H1 (cell line): ENCODE measurements around the gene C15orf39. TPM values are rescaled to one million over a fixed set of nuclear protein-coding genes. Genes with fewer than 3 reads are reported as not detected.
A peak's percentile ranks its signal among the peaks of the same experiment; 100 is the strongest.

Experiments used
- CTCF ChIA-PET: fragments of 300-600 bp; sonication (Branson Sonifier 250); formaldehyde crosslinking; loops from one replicate; lab custom pipeline; 2021; ENCODE audit not compliant: partially characterized antibody; lab: Charles Lee
- POLR2A ChIA-PET: fragments of 300-600 bp; sonication (Branson Sonifier 250); formaldehyde crosslinking; loops from one replicate; lab custom pipeline; 2021; ENCODE audit warnings: inconsistent platforms; ENCODE audit not compliant: partially characterized antibody; lab: Charles Lee
- DNase-seq, 2 experiments: peaks; one replicate each; pipeline versions ENCODE4 v3.0.0 to v3.0.0-alpha.2; 2010 to 2022; ENCODE audit warnings: low spot score in 2 of 2, low read depth in 1 of 2, mixed read lengths in 1 of 2
- FAIRE-seq: peaks from 2 replicates; lab custom pipeline; 2011; peaks lifted over from hg19 to GRCh38; lab: Jason Lieb, UNC
- H2AFZ ChIP-seq: 2 replicates; pipeline ENCODE4 v1.8.1; 2012; ENCODE audit warnings: low read length, inconsistent platforms
- H2AK5ac ChIP-seq: 2 replicates; pipeline ENCODE4 v1.6.1; 2013; ENCODE audit warnings: low read depth, low read length
- H2BK120ac ChIP-seq: replicated peaks from 2 replicates; pipeline ENCODE3; 2013; ENCODE audit warnings: low read depth, low read length, inconsistent platforms
- H2BK12ac ChIP-seq: 2 replicates; pipeline ENCODE4 v1.6.1; 2013; ENCODE audit warnings: low read depth, low read length
- H2BK15ac ChIP-seq: 2 replicates; pipeline ENCODE4 v1.6.1; 2013; ENCODE audit warnings: low read length
- H2BK20ac ChIP-seq: 2 replicates; pipeline ENCODE4 v1.6.1; 2013; ENCODE audit warnings: low read length
- H2BK5ac ChIP-seq: 2 replicates; pipeline ENCODE4 v1.6.1; 2013; ENCODE audit warnings: low read depth, low read length
- H3K14ac ChIP-seq: 2 replicates; pipeline ENCODE4 v1.6.1; 2013; ENCODE audit warnings: inconsistent platforms; ENCODE audit not compliant: insufficient read length
- H3K18ac ChIP-seq: 2 replicates; pipeline ENCODE4 v1.6.1; 2013; ENCODE audit warnings: low read length; ENCODE audit errors: extremely low read depth
- H3K23ac ChIP-seq: 2 replicates; pipeline ENCODE4 v1.6.1; 2013; ENCODE audit warnings: inconsistent platforms; ENCODE audit not compliant: insufficient read length
- H3K23me2 ChIP-seq: 2 replicates; pipeline ENCODE4 v1.6.1; 2013; ENCODE audit warnings: low read depth, low read length
- H3K27ac ChIP-seq: 2 replicates; pipeline ENCODE4 v1.6.1; 2011; ENCODE audit warnings: low read depth, low read length, inconsistent platforms
- H3K27me3 ChIP-seq, 4 experiments: replicated peaks in 1 of 4; 1 replicate in 1 of 4; 2 replicates in 3 of 4; pipeline versions ENCODE4 v1.6.1 to v1.8.1; 2011 to 2013; ENCODE audit warnings: low read length in 3 of 4, mild to moderate bottlenecking in 3 of 4, inconsistent platforms in 2 of 4, mixed read lengths in 2 of 4, moderate library complexity in 1 of 4; ENCODE audit not compliant: control insufficient read depth in 3 of 4, insufficient read depth in 3 of 4; ENCODE audit errors: extremely low read depth in 1 of 4
- H3K36me3 ChIP-seq, 4 experiments: 2 replicates each; pipeline versions ENCODE4 v1.6.1 to v1.8.1; 2011 to 2013; ENCODE audit warnings: mild to moderate bottlenecking in 4 of 4, low read length in 3 of 4, moderate library complexity in 2 of 4, control low read depth in 1 of 4, inconsistent platforms in 1 of 4; ENCODE audit not compliant: insufficient read depth in 4 of 4, control insufficient read depth in 2 of 4
- H3K4ac ChIP-seq: replicated peaks from 2 replicates; pipeline ENCODE3; 2013; ENCODE audit warnings: low read length, low read depth, mixed read lengths, inconsistent platforms; ENCODE audit not compliant: insufficient read length
- H3K4me1 ChIP-seq, 4 experiments: replicated peaks in 1 of 4; 1 replicate in 1 of 4; 2 replicates in 3 of 4; pipeline versions ENCODE4 v1.6.1 to v1.8.1; 2011 to 2013; ENCODE audit warnings: low read length in 3 of 4, inconsistent platforms in 2 of 4, mixed read lengths in 1 of 4; ENCODE audit not compliant: insufficient read depth in 4 of 4, control insufficient read depth in 3 of 4
- H3K4me2 ChIP-seq, 2 experiments: 2 replicates each; pipeline versions ENCODE4 v1.6.1 to v1.8.1; 2011 to 2013; ENCODE audit warnings: low read depth in 2 of 2, low read length in 2 of 2, control low read depth in 1 of 2, inconsistent platforms in 1 of 2, mild to moderate bottlenecking in 1 of 2; ENCODE audit not compliant: insufficient read depth in 1 of 2
- H3K4me3 ChIP-seq, 4 experiments: fragments of 200-600, 300-600 bp in 1 of 4; sonication (generic), shearing (Covaris generic), sonication (Bioruptor Twin) in 1 of 4; 2 replicates each; pipeline versions ENCODE4 v1.5.1 to v1.8.1; 2011 to 2016; ENCODE audit warnings: low read length in 4 of 4, low read depth in 3 of 4, control low read depth in 2 of 4, inconsistent platforms in 2 of 4, mild to moderate bottlenecking in 2 of 4, mixed read lengths in 1 of 4, moderate library complexity in 1 of 4; ENCODE audit not compliant: insufficient read depth in 2 of 4; ENCODE audit errors: extremely low read depth in 1 of 4
- H3K56ac ChIP-seq: replicated peaks from 2 replicates; pipeline ENCODE3; 2013; ENCODE audit warnings: low read depth, mild to moderate bottlenecking, mixed read lengths, low read length, inconsistent platforms; ENCODE audit not compliant: insufficient read length
- H3K79me1 ChIP-seq: 2 replicates; pipeline ENCODE4 v1.6.1; 2013; ENCODE audit warnings: low read depth, low read length, control low read depth
- H3K79me2 ChIP-seq, 2 experiments: 2 replicates each; pipeline versions ENCODE4 v1.6.1 to v1.8.1; 2012 to 2013; ENCODE audit warnings: low read length in 2 of 2, mild to moderate bottlenecking in 2 of 2, inconsistent platforms in 1 of 2; ENCODE audit not compliant: insufficient read depth in 2 of 2, control insufficient read depth in 1 of 2
- H3K9ac ChIP-seq, 4 experiments: replicated peaks in 1 of 4; 1 replicate in 1 of 4; 2 replicates in 3 of 4; pipeline versions ENCODE4 v1.6.1 to v1.8.1; 2011 to 2013; ENCODE audit warnings: low read depth in 3 of 4, low read length in 3 of 4, control low read depth in 2 of 4, mild to moderate bottlenecking in 2 of 4, moderate library complexity in 2 of 4, inconsistent platforms in 1 of 4; ENCODE audit errors: extremely low read depth in 1 of 4
- H3K9me3 ChIP-seq, 2 experiments: 2 replicates each; pipeline versions ENCODE4 v1.6.1 to v1.8.1; 2012 to 2013; ENCODE audit warnings: mild to moderate bottlenecking in 2 of 2, moderate library complexity in 2 of 2, control low read depth in 1 of 2, inconsistent platforms in 1 of 2, low read depth in 1 of 2, low read length in 1 of 2, mixed read lengths in 1 of 2; ENCODE audit not compliant: insufficient read depth in 2 of 2
- H4K20me1 ChIP-seq, 2 experiments: replicated peaks in 1 of 2; 2 replicates each; pipeline versions ENCODE3 to v1.8.1; 2011 to 2013; ENCODE audit warnings: inconsistent platforms in 2 of 2, low read length in 2 of 2, mild to moderate bottlenecking in 1 of 2; ENCODE audit not compliant: insufficient read depth in 2 of 2, control insufficient read depth in 1 of 2
- H4K5ac ChIP-seq: 2 replicates; pipeline ENCODE4 v1.6.1; 2013; ENCODE audit warnings: low read length, low read depth, mixed read lengths, inconsistent platforms; ENCODE audit not compliant: insufficient read length
- H4K8ac ChIP-seq: 2 replicates; pipeline ENCODE4 v1.8.0; 2013; ENCODE audit warnings: mild to moderate bottlenecking, moderate library complexity, low read length, inconsistent platforms; ENCODE audit not compliant: insufficient read depth; ENCODE audit errors: extremely low read depth
- H4K91ac ChIP-seq: replicated peaks from 2 replicates; pipeline ENCODE3; 2013; ENCODE audit warnings: low read length, mixed read lengths, inconsistent platforms; ENCODE audit not compliant: insufficient read length
- GABPA ChIP-seq: IDR thresholded peaks from 2 replicates; pipeline ENCODE4 v1.6.1; 2011; ENCODE audit warnings: mild to moderate bottlenecking, low read length, moderate library complexity, borderline replicate concordance; ENCODE audit not compliant: insufficient read depth
- HDAC2 ChIP-seq, 2 experiments: fragments of 300-600 bp in 1 of 2; sonication (generic) in 1 of 2; IDR thresholded peaks; 2 replicates each; pipeline ENCODE4 v1.6.1; 2011 to 2012; ENCODE audit warnings: low read depth in 2 of 2, low read length in 2 of 2, mild to moderate bottlenecking in 2 of 2, moderate library complexity in 2 of 2, borderline replicate concordance in 1 of 2, inconsistent platforms in 1 of 2
- JUN ChIP-seq: IDR thresholded peaks from 2 replicates; pipeline ENCODE4 v1.6.1; 2011; ENCODE audit warnings: low read depth, mild to moderate bottlenecking, improper control_type of control experiment, low read length
- KDM5A ChIP-seq: fragments of 200-600 bp; IDR thresholded peaks from 2 replicates; pipeline ENCODE4 v1.7.1; 2012; ENCODE audit warnings: mild to moderate bottlenecking, low read length, inconsistent platforms, mixed read lengths
- MAFK ChIP-seq: IDR thresholded peaks from 2 replicates; pipeline ENCODE4 v1.6.1; 2012; ENCODE audit warnings: low read depth, mild to moderate bottlenecking, improper control_type of control experiment, low read length
- POU5F1 ChIP-seq: IDR thresholded peaks from 2 replicates; pipeline ENCODE4 v1.6.1; 2011; ENCODE audit warnings: low read depth, mild to moderate bottlenecking, low read length, moderate library complexity
- SP2 ChIP-seq: IDR thresholded peaks from 2 replicates; pipeline ENCODE4 v1.6.1; 2012; ENCODE audit warnings: mild to moderate bottlenecking, low read length, inconsistent platforms
- SRF ChIP-seq: IDR thresholded peaks from 2 replicates; pipeline ENCODE4 v1.6.1; 2011; ENCODE audit warnings: mild to moderate bottlenecking, low read depth, low read length, moderate library complexity
- TAF1 ChIP-seq: IDR thresholded peaks from 2 replicates; pipeline ENCODE4 v1.6.1; 2011; ENCODE audit warnings: mild to moderate bottlenecking, low read depth, low read length
- TCF12 ChIP-seq: IDR thresholded peaks from 2 replicates; pipeline ENCODE4 v1.6.1; 2011; ENCODE audit warnings: low read depth, mild to moderate bottlenecking, low read length
- WGBS, 2 experiments: shearing (Covaris generic) in 1 of 2; methylation state at CpG; one replicate each; pipeline versions ENCODE4 v1.1.6 to v1.1.7; 2013 to 2015; ENCODE audit warnings: low lambda C conversion rate in 2 of 2, mixed read lengths in 2 of 2, inconsistent platforms in 1 of 2, low coverage in 1 of 2, missing lambda C conversion rate in 1 of 2; ENCODE audit not compliant: insufficient replicate concordance in 2 of 2, insufficient coverage in 1 of 2, insufficient read length in 1 of 2; ENCODE audit errors: extremely low coverage in 1 of 2, missing lambda C conversion rate in 1 of 2; 5-methylcytosine and 5-hydroxymethylcytosine counted together
- polyA plus RNA-seq, 7 experiments: library from polyadenylated mRNA; depleted of rRNA in 3 of 7; stranded (reverse) in 5 of 7; unstranded in 2 of 7; fragments of >200 nt in 5 of 7; fragments of 200-250 nt in 2 of 7; gene quantifications; 1 replicate in 5 of 7; 2 replicates in 1 of 7; 4 replicates in 1 of 7; pipeline versions ENCODE4 v1.2.1 to v1.2.3, GENCODE V29; 2011 to 2013; ENCODE audit warnings: missing spikeins in 2 of 7, mixed read lengths in 2 of 7
- total RNA-seq: library from RNA; stranded (reverse); fragmentation: NEBNext Ultra II Directional; extraction: Animal tissue kit (Norgen Biotek cat#: 25700); gene quantifications from 2 replicates; pipeline ENCODE4 v1.2.1, GENCODE V29; 2021
- TF ChIP-seq, protein P1 (sequence below): IDR thresholded peaks from 2 replicates; pipeline ENCODE4 v1.6.1; 2012; ENCODE audit warnings: low read length, inconsistent platforms

Gene C15orf39
- total and polyA plus RNA-seq, 2 of the 8 experiments (the other 6 are each of a cell fraction or from before 2014, with no cell fraction given) = 13.8 to 38.5 TPM

DNA sequence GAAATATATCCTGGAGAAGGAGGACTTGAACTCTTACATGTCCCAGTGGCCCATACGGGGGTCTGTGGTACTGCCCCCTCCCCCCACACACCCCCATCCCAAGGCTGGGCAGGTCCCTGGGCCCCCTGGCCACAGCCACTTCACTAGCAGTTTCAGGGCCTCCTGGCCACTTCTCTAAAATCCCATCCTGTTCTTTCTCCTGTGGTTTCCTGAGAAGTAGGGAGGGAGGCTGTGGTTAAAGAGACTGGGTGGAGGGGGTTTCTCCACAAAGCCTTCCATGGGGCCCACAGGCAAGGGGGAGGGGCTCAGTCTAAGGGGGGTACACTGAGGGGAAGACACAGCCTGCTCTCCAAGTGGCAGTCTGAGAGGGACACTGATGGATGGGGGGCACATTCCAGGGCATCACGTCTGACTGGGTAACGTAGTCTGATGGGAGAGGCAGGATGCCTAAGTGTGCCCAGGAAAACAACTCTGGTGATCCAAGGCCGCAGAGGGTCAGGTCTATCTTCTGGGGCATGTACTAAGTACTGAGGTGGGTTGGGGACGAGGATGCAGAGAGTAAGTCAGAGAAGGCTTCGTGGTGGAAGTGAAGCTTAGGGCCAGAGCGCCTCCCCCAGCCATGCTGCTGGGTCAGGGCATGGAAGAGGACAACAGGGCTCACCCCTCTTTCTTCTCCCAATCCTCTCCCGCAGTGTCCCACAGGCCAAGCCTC, 48.0 kb upstream of the C15orf39 start:
- CTCF ChIA-PET = interaction anchor here (0.7 kb wide), 1 partner anchor 80 kb away, joined by 4 read pairs; no protein-coding TSS in a partner anchor
- H4K8ac ChIP-seq = no peak overlapping the region
- TF ChIP-seq KDM5A (no peak), POU5F1 (no peak), HDAC2 (IDR thresholded peaks at IDR 0.05; ENCODE audit: borderline replicate concordance in 1 of 2, low read depth in 2 of 2, low read length in 2 of 2) (no peak), SP2 (no peak), TAF1 (no peak), MAFK (no peak), TCF12 (no peak), JUN (no peak), GABPA (no peak), SRF (no peak)
- TF ChIP-seq, protein P1, sequence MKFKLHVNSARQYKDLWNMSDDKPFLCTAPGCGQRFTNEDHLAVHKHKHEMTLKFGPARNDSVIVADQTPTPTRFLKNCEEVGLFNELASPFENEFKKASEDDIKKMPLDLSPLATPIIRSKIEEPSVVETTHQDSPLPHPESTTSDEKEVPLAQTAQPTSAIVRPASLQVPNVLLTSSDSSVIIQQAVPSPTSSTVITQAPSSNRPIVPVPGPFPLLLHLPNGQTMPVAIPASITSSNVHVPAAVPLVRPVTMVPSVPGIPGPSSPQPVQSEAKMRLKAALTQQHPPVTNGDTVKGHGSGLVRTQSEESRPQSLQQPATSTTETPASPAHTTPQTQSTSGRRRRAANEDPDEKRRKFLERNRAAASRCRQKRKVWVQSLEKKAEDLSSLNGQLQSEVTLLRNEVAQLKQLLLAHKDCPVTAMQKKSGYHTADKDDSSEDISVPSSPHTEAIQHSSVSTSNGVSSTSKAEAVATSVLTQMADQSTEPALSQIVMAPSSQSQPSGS = no peak

More for the DNA sequence above, 48.0 kb upstream of the C15orf39 start:
- 0 out of 2 replicates have a peak overlapping the region, but pooled peaks have one; percentile 75 for H2BK12ac ChIP-seq
- no peak overlapping the region for H2BK120ac ChIP-seq
- no peak overlapping the region for H2BK5ac ChIP-seq
- POLR2A ChIA-PET = no interaction called here
- no peak overlapping the region for H3K27ac ChIP-seq
- H3K79me2 ChIP-seq = no peaks in the 10 kb centered on the region
- no peak overlapping the region; the same call in 1 of the 2 replicates for H3K18ac ChIP-seq
- H3K9ac ChIP-seq = no peak overlapping the region
- H4K5ac ChIP-seq = no peak overlapping the region
- no peak overlapping the region for H2AK5ac ChIP-seq
- no peaks in the 10 kb centered on the region for H4K20me1 ChIP-seq
- H3K36me3 ChIP-seq = no peaks in the 10 kb centered on the region
- no peaks in the 10 kb centered on the region for H3K23me2 ChIP-seq
- no peak overlapping the region for H3K4ac ChIP-seq
- no peaks in the 10 kb centered on the region for H3K79me1 ChIP-seq
- H2AFZ ChIP-seq = no peak overlapping the region
- whole genome bisulfite sequencing, 2 experiments = 97% methylated on average over 8 of the region's 8 CpGs; no CpG with 5 or more reads in 1 of the 2 experiments
- H2BK20ac ChIP-seq = peak overlapping the region; percentile 61; the same call in 1 of the 2 replicates
- H3K23ac ChIP-seq = no peak overlapping the region
- H3K14ac ChIP-seq = no peak overlapping the region
- H3K4me1 ChIP-seq = peaks cover 0 to 11% (median 6%) of the 10 kb centered on the region in 4 experiments; a peak in 6 of 7 replicates
- peaks cover under 1 to 3% of the 10 kb centered on the region in 2 experiments; a peak in 1 of 4 replicates for H3K9me3 ChIP-seq
- no peak overlapping the region for H4K91ac ChIP-seq
- no peak overlapping the region for H3K4me3 ChIP-seq
- H3K56ac ChIP-seq = no peak overlapping the region
- H3K27me3 ChIP-seq = no peaks in the 10 kb centered on the region
- H2BK15ac ChIP-seq = no peak overlapping the region
- no peak for FAIRE-seq
- H3K4me2 ChIP-seq = no peak overlapping the region
- DNase-seq = no peak
